AG09309 (cell line): Measurements from ENCODE around the gene BET1.

Experiments
- DNase-seq: peaks from one replicate; pipeline ENCODE4 v3.0.0-alpha.2; 2010; ENCODE audit warnings: low read depth
- H3K4me3 ChIP-seq: 2 replicates; pipeline ENCODE4 v1.5.1; 2011; ENCODE audit warnings: mild to moderate bottlenecking, low read depth, low read length, moderate library complexity; ENCODE audit not compliant: control insufficient read depth
- CTCF ChIP-seq: IDR thresholded peaks from 2 replicates; pipeline ENCODE4 v1.5.1; 2011; ENCODE audit warnings: mild to moderate bottlenecking, low read depth, low read length, inconsistent platforms; ENCODE audit not compliant: insufficient read depth, control insufficient read depth; ENCODE audit errors: missing control alignments

BET1 gene

GRCh38 chr7:93948873-93949272, 55.3 kb downstream of the BET1 start:
- TF ChIP-seq CTCF: no peak
- DNase-seq: no peak
- H3K4me3 ChIP-seq: no peak overlapping the region

GRCh38 chr7:93948106-93948505, 56.0 kb downstream of the BET1 start:
- H3K4me3 ChIP-seq: no peak overlapping the region
- no peak for TF ChIP-seq CTCF
- DNase-seq: no peak

- DNase-seq: no peak
- no peak overlapping the region for H3K4me3 ChIP-seq
- no peak for TF ChIP-seq CTCF
Measured at GRCh38 chr7:93945756-93946535, 58.2 kb downstream of the BET1 start.

GRCh38 chr7:93945083-93945482, 59.1 kb downstream of the BET1 start:
- no peak for TF ChIP-seq CTCF
- no peak for DNase-seq
- no peak overlapping the region for H3K4me3 ChIP-seq

- H3K4me3 ChIP-seq: no peak overlapping the region
- no peak for DNase-seq
- TF ChIP-seq CTCF: no peak
Measured at GRCh38 chr7:93944673-93945072, 59.5 kb downstream of the BET1 start.

GRCh38 chr7:93943816-93944540, 60.2 kb downstream of the BET1 start:
- no peak overlapping the region for H3K4me3 ChIP-seq
- no peak for TF ChIP-seq CTCF
- no peak for DNase-seq
